Panc1 (cell line): ENCODE measurements around the gene TOMM40. TPM values are rescaled to one million over a fixed set of nuclear protein-coding genes. Genes with fewer than 3 reads are reported as not detected.

Experiments used
- ATAC-seq: fragments of 200-7000 bp; cut with Tn5 transposase; 2 replicates; pipeline ENCODE4 v1.9.1; 2020; ENCODE audit warnings: mild to moderate bottlenecking, moderate library complexity
- Bru-seq: library from RNA; stranded (reverse); fragments of 400-500 nt; gene quantifications from one replicate; lab custom pipeline; 2021; lab: Mats Ljungman, UMichigan
- BruChase-seq, 2 experiments: library from RNA; stranded (reverse); fragments of 400-500 nt; gene quantifications; one replicate each; lab custom pipeline; 2021; lab: Mats Ljungman, UMichigan
- BruUV-seq: library from RNA; stranded (reverse); fragments of 400-500 nt; replicated peaks from 2 replicates; lab custom pipeline; 2021; lab: Mats Ljungman, UMichigan
- CTCF ChIA-PET: fragments of 300-600 bp; sonication (Branson Sonifier 250); formaldehyde crosslinking; loops from one replicate; lab custom pipeline; 2022; ENCODE audit warnings: antibody characterized with exemption; lab: Charles Lee
- POLR2A ChIA-PET: fragments of 300-600 bp; sonication (Branson Sonifier 250); formaldehyde crosslinking; loops from one replicate; lab custom pipeline; 2022; ENCODE audit warnings: antibody characterized with exemption; lab: Charles Lee
- DNase-seq: peaks from one replicate; pipeline ENCODE4 v3.0.0-alpha.2; 2010; ENCODE audit warnings: low read depth, low spot score
- H3K27ac ChIP-seq: 2 replicates; pipeline ENCODE4 v1.5.1; 2011; ENCODE audit warnings: mild to moderate bottlenecking, low read length, inconsistent platforms
- H3K27me3 ChIP-seq: fragments of 200-500 bp; sonication (Bioruptor generic); 2 replicates; pipeline ENCODE4 v1.6.0; 2014; ENCODE audit warnings: low read length, inconsistent platforms; ENCODE audit not compliant: control insufficient read depth, insufficient read depth
- H3K36me3 ChIP-seq: fragments of 200-500 bp; sonication (Bioruptor generic); 2 replicates; pipeline ENCODE4 v1.5.1; 2014; ENCODE audit warnings: inconsistent platforms, mild to moderate bottlenecking, low read length, moderate library complexity; ENCODE audit not compliant: control insufficient read depth, insufficient read depth
- H3K4me1 ChIP-seq: 2 replicates; pipeline ENCODE4 v1.5.1; 2011; ENCODE audit warnings: inconsistent platforms, mild to moderate bottlenecking, low read length, moderate library complexity; ENCODE audit not compliant: control insufficient read depth, insufficient read depth
- H3K4me3 ChIP-seq, 2 experiments: 2 replicates each; pipeline ENCODE4 v1.5.1; 2011 to 2012; ENCODE audit warnings: low read depth in 2 of 2, low read length in 2 of 2, mild to moderate bottlenecking in 2 of 2, inconsistent platforms in 1 of 2, moderate library complexity in 1 of 2
- H3K9me3 ChIP-seq: fragments of 200-500 bp; sonication (Bioruptor generic); 2 replicates; pipeline ENCODE4 v1.5.1; 2014; ENCODE audit warnings: low read depth, mild to moderate bottlenecking, inconsistent platforms, low read length, moderate library complexity; ENCODE audit not compliant: control insufficient read depth, insufficient read depth
- POLR2AphosphoS5 ChIP-seq: IDR thresholded peaks from 2 replicates; pipeline ENCODE4 v1.6.1; 2012; ENCODE audit warnings: mild to moderate bottlenecking, low read depth, low read length, moderate library complexity
- SIN3A ChIP-seq: IDR thresholded peaks from 2 replicates; pipeline ENCODE4 v1.6.1; 2012; ENCODE audit warnings: low read depth, mild to moderate bottlenecking, low read length, moderate library complexity, borderline replicate concordance; ENCODE audit not compliant: insufficient read depth
- TCF7L2 ChIP-seq: IDR thresholded peaks from 2 replicates; pipeline ENCODE4 v1.6.1; 2011; ENCODE audit warnings: mild to moderate bottlenecking, low read depth, low read length, inconsistent platforms
- in situ Hi-C: cut with HindIII; loops from 2 replicates; pipeline ENCODE4 v1.10.0; 2016; ENCODE audit warnings: low sequenced_read_pairs, low pct_unique_long_range_greater_than_20kb
- intact Hi-C: fragments of 100-400 bp; cut with micrococcal nuclease; formaldehyde crosslinking; loops from one replicate; pipeline ENCODE4 v1.10.0; 2022; ENCODE audit not compliant: unreplicated experiment
- long read RNA-seq: library from polyadenylated mRNA; unstranded; transcript quantifications from one replicate; pipeline ENCODE4 v2.0.0, GENCODE V29; 2021; ENCODE audit not compliant: unreplicated experiment
- polyA plus RNA-seq: library from polyadenylated mRNA; unstranded; fragments of >200 nt; gene quantifications from one replicate; pipeline ENCODE4 v1.2.1, GENCODE V29; 2012; ENCODE audit warnings: missing spikeins; ENCODE audit not compliant: insufficient read length
- total RNA-seq: library from RNA; stranded (reverse); gene quantifications from one replicate; pipeline ENCODE4 v1.2.1, GENCODE V29; 2021; ENCODE audit not compliant: unreplicated experiment
- TF ChIP-seq, protein P1 (sequence below), 2 experiments: IDR thresholded peaks; 2 replicates each; pipeline ENCODE4 v1.6.1; 2011 to 2012; ENCODE audit warnings: low read depth in 2 of 2, control low read depth in 1 of 2, low read length in 1 of 2, mild to moderate bottlenecking in 1 of 2, moderate library complexity in 1 of 2; ENCODE audit not compliant: insufficient read depth in 1 of 2
- TF ChIP-seq, protein P2 (sequence below): fragments of 450-650 bp; IDR thresholded peaks from 2 replicates; pipeline ENCODE4 v1.5.1; 2017; ENCODE audit warnings: mild to moderate bottlenecking

TOMM40 gene
- 147 TPM for total RNA-seq
- polyA plus RNA-seq: 136 TPM
- percentile 83 among the genes with signal in this experiment for Bru-seq, nascent RNA
- percentile 84 among the genes with signal in this experiment for BruChase-seq, experiment 1, labeled RNA remaining after a 2-hour chase
- percentile 93 among the genes with signal in this experiment for BruChase-seq, experiment 2, labeled RNA remaining after a 6-hour chase
- long read RNA-seq, transcript TOMM40-203 (9 exons, 1,725 nt): minor isoform, 138 of 535 reads
- long read RNA-seq, transcript TOMM40-202 (10 exons, 1,709 nt): major isoform, 261 of 535 reads
- long read RNA-seq, transcript TOMM40-201 (10 exons, 1,707 nt): minor isoform, 49 of 535 reads
- long read RNA-seq, partial matches to known transcripts: 23 of 535 reads
- long read RNA-seq, other reads (novel, unspliced or antisense): 63 of 535 reads

DNA sequence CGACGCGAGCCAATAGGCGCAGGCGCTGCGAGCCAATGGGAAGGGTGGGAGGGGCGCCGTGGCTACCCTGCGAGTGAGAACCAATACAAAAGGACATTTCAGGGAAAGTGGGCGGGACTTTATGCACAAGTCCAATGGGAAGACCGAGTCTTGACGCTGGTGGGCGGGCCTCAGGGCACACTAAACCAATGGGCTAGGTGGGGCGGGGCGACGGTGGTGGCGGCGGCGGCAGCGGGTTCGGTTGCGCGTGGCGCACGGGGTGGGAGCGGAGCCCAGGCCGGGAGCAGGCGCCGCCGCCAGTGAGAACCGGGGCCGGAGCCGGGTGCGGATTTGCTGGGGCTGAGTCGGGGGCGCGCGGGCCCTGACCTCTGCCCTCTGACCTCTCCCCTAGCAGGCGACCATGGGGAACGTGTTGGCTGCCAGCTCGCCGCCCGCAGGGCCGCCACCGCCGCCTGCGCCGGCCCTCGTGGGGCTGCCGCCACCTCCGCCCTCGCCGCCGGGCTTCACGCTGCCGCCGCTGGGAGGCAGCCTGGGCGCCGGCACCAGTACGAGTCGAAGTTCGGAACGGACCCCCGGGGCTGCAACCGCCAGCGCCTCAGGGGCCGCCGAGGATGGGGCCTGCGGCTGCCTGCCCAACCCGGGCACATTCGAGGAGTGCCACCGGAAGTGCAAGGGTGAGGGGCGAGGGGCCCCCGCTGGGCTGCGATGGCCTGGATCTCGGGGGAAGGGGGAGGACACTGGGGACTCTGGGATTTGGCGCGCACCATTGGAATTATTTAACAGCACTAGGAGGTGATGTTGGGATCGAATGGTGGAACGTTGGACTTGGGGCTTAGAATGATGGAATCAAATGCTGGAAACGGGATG is at the start of gene TOMM40:
TOMM40 (plus strand) TSS at position 239 of the 867 bp plus-strand sequence; CDS start at position 401, 162 bp downstream.
- ATAC-seq (no peak), DNase-seq (no peak)
- in situ Hi-C loops (no loop called here), intact Hi-C loops (no loop called here)
- H3K27me3 ChIP-seq: no peaks in the 10 kb centered on the region
- TF ChIP-seq POLR2AphosphoS5: no peak
- TF ChIP-seq TCF7L2: no peak
- TF ChIP-seq SIN3A: 0 out of 2 replicates have a peak, but pooled peaks have one; percentile 60
- TF ChIP-seq, protein P1, sequence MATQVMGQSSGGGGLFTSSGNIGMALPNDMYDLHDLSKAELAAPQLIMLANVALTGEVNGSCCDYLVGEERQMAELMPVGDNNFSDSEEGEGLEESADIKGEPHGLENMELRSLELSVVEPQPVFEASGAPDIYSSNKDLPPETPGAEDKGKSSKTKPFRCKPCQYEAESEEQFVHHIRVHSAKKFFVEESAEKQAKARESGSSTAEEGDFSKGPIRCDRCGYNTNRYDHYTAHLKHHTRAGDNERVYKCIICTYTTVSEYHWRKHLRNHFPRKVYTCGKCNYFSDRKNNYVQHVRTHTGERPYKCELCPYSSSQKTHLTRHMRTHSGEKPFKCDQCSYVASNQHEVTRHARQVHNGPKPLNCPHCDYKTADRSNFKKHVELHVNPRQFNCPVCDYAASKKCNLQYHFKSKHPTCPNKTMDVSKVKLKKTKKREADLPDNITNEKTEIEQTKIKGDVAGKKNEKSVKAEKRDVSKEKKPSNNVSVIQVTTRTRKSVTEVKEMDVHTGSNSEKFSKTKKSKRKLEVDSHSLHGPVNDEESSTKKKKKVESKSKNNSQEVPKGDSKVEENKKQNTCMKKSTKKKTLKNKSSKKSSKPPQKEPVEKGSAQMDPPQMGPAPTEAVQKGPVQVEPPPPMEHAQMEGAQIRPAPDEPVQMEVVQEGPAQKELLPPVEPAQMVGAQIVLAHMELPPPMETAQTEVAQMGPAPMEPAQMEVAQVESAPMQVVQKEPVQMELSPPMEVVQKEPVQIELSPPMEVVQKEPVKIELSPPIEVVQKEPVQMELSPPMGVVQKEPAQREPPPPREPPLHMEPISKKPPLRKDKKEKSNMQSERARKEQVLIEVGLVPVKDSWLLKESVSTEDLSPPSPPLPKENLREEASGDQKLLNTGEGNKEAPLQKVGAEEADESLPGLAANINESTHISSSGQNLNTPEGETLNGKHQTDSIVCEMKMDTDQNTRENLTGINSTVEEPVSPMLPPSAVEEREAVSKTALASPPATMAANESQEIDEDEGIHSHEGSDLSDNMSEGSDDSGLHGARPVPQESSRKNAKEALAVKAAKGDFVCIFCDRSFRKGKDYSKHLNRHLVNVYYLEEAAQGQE (IDR thresholded peaks at IDR 0.05; ENCODE audit: insufficient read depth in 1 of 2, low read depth in 2 of 2, low read length in 1 of 2): no peak
- TF ChIP-seq, protein P2, sequence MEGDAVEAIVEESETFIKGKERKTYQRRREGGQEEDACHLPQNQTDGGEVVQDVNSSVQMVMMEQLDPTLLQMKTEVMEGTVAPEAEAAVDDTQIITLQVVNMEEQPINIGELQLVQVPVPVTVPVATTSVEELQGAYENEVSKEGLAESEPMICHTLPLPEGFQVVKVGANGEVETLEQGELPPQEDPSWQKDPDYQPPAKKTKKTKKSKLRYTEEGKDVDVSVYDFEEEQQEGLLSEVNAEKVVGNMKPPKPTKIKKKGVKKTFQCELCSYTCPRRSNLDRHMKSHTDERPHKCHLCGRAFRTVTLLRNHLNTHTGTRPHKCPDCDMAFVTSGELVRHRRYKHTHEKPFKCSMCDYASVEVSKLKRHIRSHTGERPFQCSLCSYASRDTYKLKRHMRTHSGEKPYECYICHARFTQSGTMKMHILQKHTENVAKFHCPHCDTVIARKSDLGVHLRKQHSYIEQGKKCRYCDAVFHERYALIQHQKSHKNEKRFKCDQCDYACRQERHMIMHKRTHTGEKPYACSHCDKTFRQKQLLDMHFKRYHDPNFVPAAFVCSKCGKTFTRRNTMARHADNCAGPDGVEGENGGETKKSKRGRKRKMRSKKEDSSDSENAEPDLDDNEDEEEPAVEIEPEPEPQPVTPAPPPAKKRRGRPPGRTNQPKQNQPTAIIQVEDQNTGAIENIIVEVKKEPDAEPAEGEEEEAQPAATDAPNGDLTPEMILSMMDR: no peak
- H3K9me3 ChIP-seq: no peaks in the 10 kb centered on the region
- H3K27ac ChIP-seq: peak within 1 kb of the TSS; percentile 94
- H3K36me3 ChIP-seq: peaks cover 23% of the 10 kb centered on the region
- ChIA-PET CTCF (no interaction called here), POLR2A (no interaction called here)
- peaks cover 7% of the 10 kb centered on the region; the same call in 1 of the 2 replicates for H3K4me1 ChIP-seq
- H3K4me3 ChIP-seq: peak within 1 kb of the TSS; percentile 88 to 95
- no TSS peak for BruUV-seq

DNA sequence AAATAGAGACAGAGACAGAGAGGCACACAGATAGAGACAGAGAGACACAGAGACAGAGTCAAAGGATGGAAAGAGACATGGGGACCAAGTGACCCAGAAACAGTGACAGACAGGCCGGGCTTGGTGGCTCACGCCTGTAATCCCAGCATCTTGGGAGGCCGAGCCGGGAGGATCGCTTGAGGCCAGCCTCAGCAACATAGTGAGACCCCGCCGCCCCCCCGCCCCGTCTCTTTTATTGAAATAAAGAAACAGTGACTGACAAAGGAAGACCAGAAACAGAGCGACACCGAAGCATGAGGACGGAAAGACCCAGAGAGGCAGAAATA is 45.8 kb upstream of the TOMM40 start:
- DNase-seq (no peak), ATAC-seq (no peak)
- H3K27me3 ChIP-seq: no peaks in the 10 kb centered on the region
- H3K36me3 ChIP-seq: peaks cover 6% of the 10 kb centered on the region; the same call in 1 of the 2 replicates
- TF ChIP-seq, protein P1 (IDR thresholded peaks at IDR 0.05; ENCODE audit: insufficient read depth in 1 of 2, low read depth in 2 of 2, low read length in 1 of 2): no peak
- no peak for TF ChIP-seq SIN3A
- no peak for TF ChIP-seq TCF7L2
- TF ChIP-seq, protein P2: no peak
- TF ChIP-seq POLR2AphosphoS5: no peak
- in situ Hi-C loops: no loop called here
- intact Hi-C loops: no loop called here
- peak overlapping the region; percentile 83 for H3K27ac ChIP-seq
- H3K4me3 ChIP-seq: peak overlapping the region; percentile 56 to 66
- H3K4me1 ChIP-seq: peaks cover 18% of the 10 kb centered on the region
- CTCF ChIA-PET: interaction anchor here (1.0 kb wide), 1 partner anchor 120 kb away, joined by 6 read pairs; no protein-coding TSS in a partner anchor
- no peaks in the 10 kb centered on the region for H3K9me3 ChIP-seq
- BruUV-seq: no TSS peak
- POLR2A ChIA-PET: no interaction called here
